GM10248 (cell line): ENCODE data around the gene CTSC.
A peak's percentile ranks its signal among the peaks of the same experiment; 100 is the strongest.

ENCODE experiments used
- CTCF ChIA-PET: fragments of 300-600 bp; sonication (Branson Sonifier 250); formaldehyde crosslinking; extraction: SDS; loops from one replicate; lab custom pipeline; 2021; ENCODE audit warnings: antibody characterized with exemption; lab: Yijun Ruan, JAX
- POLR2A ChIA-PET: fragments of 350-650 bp; sonication (Branson Sonifier 250); formaldehyde crosslinking; extraction: SDS; loops from one replicate; lab custom pipeline; 2020; ENCODE audit warnings: antibody characterized with exemption; lab: Yijun Ruan, JAX
- DNase-seq: peaks from one replicate; pipeline ENCODE4 v3.0.0; 2012; ENCODE audit errors: extremely low spot score
- CTCF ChIP-seq: IDR thresholded peaks from 2 replicates; pipeline ENCODE4 v1.5.1; 2012; ENCODE audit warnings: mild to moderate bottlenecking, low read depth; ENCODE audit errors: extremely low read depth, missing control alignments, control extremely low read depth

CTSC gene

GRCh38 chr11:88280673-88281316, 56.7 kb downstream of the CTSC start:
- DNase-seq, result no peak
- ChIA-PET CTCF (interaction anchor here (1.0 to 2.9 kb wide), 7 partner anchors 9 to 264 kb away, joined by 3 to 11 read pairs (median 4); no protein-coding TSS in a partner anchor), POLR2A (no interaction called here)
- TF ChIP-seq CTCF, result no peak

GRCh38 chr11:88277349-88277915, 60.1 kb downstream of the CTSC start:
- ChIA-PET POLR2A (no interaction called here), CTCF (interaction anchor here (1.2 kb wide), 1 partner anchor 51 kb away, joined by 3 read pairs; no protein-coding TSS in a partner anchor)
- no peak for DNase-seq
- no peak for TF ChIP-seq CTCF

GRCh38 chr11:88275636-88276035, 61.9 kb downstream of the CTSC start:
- ChIA-PET POLR2A (no interaction called here), CTCF (interaction anchor here (1.0 kb wide), 1 partner anchor 18 kb away, joined by 3 read pairs; no protein-coding TSS in a partner anchor)
- DNase-seq, result no peak
- TF ChIP-seq CTCF, result no peak

GRCh38 chr11:88266919-88267318, 70.6 kb downstream of the CTSC start:
- peak; percentile 8 for TF ChIP-seq CTCF
- ChIA-PET CTCF (interaction anchor here (1.1 to 1.3 kb wide), 2 partner anchors 34 to 51 kb away, joined by 3 to 4 read pairs; no protein-coding TSS in a partner anchor), POLR2A (no interaction called here)
- DNase-seq, result no peak

- CTCF ChIA-PET, result interaction anchor here (1.1 to 1.3 kb wide), 2 partner anchors 34 to 51 kb away, joined by 3 to 4 read pairs; no protein-coding TSS in a partner anchor
- no peak for TF ChIP-seq CTCF
- DNase-seq, result no peak
- POLR2A ChIA-PET, result no interaction called here
These were observed 71.4 kb downstream of the CTSC start for GRCh38 chr11:88266157-88266556.

- POLR2A ChIA-PET, result no interaction called here
- no peak for TF ChIP-seq CTCF
- CTCF ChIA-PET, result interaction anchor here (1.7 kb wide), 1 partner anchor 22 kb away, joined by 4 read pairs; no protein-coding TSS in a partner anchor
- DNase-seq, result no peak
These were observed 78.1 kb downstream of the CTSC start for GRCh38 chr11:88259431-88259830.
